ENCODE measurements around the gene SLC6A9.

DNA sequence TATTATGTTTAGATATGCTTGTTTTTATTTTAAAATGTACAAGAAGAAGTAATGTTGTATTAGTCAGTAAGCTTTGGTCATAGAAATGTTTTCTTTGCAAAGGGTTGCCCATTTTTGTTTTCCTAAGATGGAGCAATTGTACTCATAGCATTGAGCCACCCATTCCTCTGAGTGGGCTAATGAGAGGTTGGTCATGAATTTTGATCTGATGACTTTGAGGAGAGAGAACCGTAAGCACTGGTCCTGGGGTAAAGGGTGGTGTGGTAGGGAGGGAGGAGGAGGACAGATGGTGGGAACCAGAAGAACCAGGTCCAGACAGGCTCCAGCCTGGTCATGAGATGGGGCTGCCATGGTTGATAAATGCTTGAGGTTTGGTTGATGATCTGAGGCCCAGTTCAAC is 15.9 kb upstream of the SLC6A9 start:
- no peak for TF ChIP-seq SP1 (IDR thresholded peaks at IDR 0.05)
- TF ChIP-seq, protein P1, sequence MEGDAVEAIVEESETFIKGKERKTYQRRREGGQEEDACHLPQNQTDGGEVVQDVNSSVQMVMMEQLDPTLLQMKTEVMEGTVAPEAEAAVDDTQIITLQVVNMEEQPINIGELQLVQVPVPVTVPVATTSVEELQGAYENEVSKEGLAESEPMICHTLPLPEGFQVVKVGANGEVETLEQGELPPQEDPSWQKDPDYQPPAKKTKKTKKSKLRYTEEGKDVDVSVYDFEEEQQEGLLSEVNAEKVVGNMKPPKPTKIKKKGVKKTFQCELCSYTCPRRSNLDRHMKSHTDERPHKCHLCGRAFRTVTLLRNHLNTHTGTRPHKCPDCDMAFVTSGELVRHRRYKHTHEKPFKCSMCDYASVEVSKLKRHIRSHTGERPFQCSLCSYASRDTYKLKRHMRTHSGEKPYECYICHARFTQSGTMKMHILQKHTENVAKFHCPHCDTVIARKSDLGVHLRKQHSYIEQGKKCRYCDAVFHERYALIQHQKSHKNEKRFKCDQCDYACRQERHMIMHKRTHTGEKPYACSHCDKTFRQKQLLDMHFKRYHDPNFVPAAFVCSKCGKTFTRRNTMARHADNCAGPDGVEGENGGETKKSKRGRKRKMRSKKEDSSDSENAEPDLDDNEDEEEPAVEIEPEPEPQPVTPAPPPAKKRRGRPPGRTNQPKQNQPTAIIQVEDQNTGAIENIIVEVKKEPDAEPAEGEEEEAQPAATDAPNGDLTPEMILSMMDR (IDR thresholded peaks at IDR 0.05; ENCODE audit: low read depth, low read length, missing input control): no peak
- TF ChIP-seq, protein P2, sequence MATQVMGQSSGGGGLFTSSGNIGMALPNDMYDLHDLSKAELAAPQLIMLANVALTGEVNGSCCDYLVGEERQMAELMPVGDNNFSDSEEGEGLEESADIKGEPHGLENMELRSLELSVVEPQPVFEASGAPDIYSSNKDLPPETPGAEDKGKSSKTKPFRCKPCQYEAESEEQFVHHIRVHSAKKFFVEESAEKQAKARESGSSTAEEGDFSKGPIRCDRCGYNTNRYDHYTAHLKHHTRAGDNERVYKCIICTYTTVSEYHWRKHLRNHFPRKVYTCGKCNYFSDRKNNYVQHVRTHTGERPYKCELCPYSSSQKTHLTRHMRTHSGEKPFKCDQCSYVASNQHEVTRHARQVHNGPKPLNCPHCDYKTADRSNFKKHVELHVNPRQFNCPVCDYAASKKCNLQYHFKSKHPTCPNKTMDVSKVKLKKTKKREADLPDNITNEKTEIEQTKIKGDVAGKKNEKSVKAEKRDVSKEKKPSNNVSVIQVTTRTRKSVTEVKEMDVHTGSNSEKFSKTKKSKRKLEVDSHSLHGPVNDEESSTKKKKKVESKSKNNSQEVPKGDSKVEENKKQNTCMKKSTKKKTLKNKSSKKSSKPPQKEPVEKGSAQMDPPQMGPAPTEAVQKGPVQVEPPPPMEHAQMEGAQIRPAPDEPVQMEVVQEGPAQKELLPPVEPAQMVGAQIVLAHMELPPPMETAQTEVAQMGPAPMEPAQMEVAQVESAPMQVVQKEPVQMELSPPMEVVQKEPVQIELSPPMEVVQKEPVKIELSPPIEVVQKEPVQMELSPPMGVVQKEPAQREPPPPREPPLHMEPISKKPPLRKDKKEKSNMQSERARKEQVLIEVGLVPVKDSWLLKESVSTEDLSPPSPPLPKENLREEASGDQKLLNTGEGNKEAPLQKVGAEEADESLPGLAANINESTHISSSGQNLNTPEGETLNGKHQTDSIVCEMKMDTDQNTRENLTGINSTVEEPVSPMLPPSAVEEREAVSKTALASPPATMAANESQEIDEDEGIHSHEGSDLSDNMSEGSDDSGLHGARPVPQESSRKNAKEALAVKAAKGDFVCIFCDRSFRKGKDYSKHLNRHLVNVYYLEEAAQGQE (IDR thresholded peaks at IDR 0.05): no peak
- TF ChIP-seq RAD21 (IDR thresholded peaks at IDR 0.05): no peak
- TF ChIP-seq ZBTB33 (IDR thresholded peaks at IDR 0.05): no peak
- TF ChIP-seq ATF3 (IDR thresholded peaks at IDR 0.05): no peak
- TF ChIP-seq MAX (IDR thresholded peaks at IDR 0.05): no peak
- TF ChIP-seq YY1 (IDR thresholded peaks at IDR 0.05): no peak
- TF ChIP-seq EGR1 (IDR thresholded peaks at IDR 0.05; ENCODE audit: low read depth in 2 of 2): no peak
- TF ChIP-seq TAF1 (conservative IDR thresholded peaks at IDR 0.05): no peak
- no peak for TF ChIP-seq RXRA (IDR thresholded peaks at IDR 0.05)

Measured in liver (tissue), 3 donors.